ENCODE measurements around the gene MISP. TPM values are rescaled to one million over a fixed set of nuclear protein-coding genes. Genes with fewer than 3 reads are reported as not detected.
"Not testable (repeated sequence)": the region's sequence is repeated elsewhere in the genome, so short reads cannot be mapped to it uniquely, and the experiment has no call there.

Gene MISP
- total RNA-seq, 5 donors from 2014 or later (not counting 1 experiment from before 2014, with no cell fraction given) = 0.10 to 0.16 (median 0.15) TPM; not detected in 2

GRCh38 chr19:738509-739128 lies 12.3 kb upstream of the MISP start:
- 81% methylated on average over 23 of the region's 23 CpGs for WGBS (ENCODE audit: insufficient coverage)
- H3K27me3 Mint-ChIP-seq = peaks cover 0 to 2% of the 10 kb centered on the region in 2 donors
- H3K4me3 ChIP-seq (ENCODE audit: control insufficient read depth in 1 of 2, extremely low read depth in 1 of 2, low read length in 1 of 2) = no peak overlapping the region
- ATAC-seq (replicated peaks in 1 of 4) = no peak
- peaks cover 0 to 43% of the 10 kb centered on the region in 2 experiments for H3K27me3 ChIP-seq (replicated peaks in 1 of 2; ENCODE audit: control insufficient read depth in 2 of 2, extremely low read depth in 1 of 2, insufficient read depth in 2 of 2, low read length in 1 of 2)
- H3K4me1 Mint-ChIP-seq = peaks cover 4 to 12% (median 4%) of the 10 kb centered on the region in 3 donors
- H3K9me3 Mint-ChIP-seq = no peaks in the 10 kb centered on the region
- ChIA-PET CTCF (no interaction called here), POLR2A (no interaction called here)
- H3K36me3 ChIP-seq (ENCODE audit: control insufficient read depth in 2 of 2, extremely low read depth in 1 of 2, insufficient read depth in 1 of 2, low read length in 1 of 2) = no peaks in the 10 kb centered on the region
- DNase-seq = no peak
- no peak overlapping the region for H3K27ac ChIP-seq (ENCODE audit: low read length)
- H3K4me3 Mint-ChIP-seq = no peak overlapping the region
- H3K9me3 ChIP-seq = no peaks in the 10 kb centered on the region
- no peaks in the 10 kb centered on the region for H3K36me3 Mint-ChIP-seq
- H3K27ac Mint-ChIP-seq = no peak overlapping the region
- H3K4me1 ChIP-seq (ENCODE audit: control insufficient read depth in 1 of 2, extremely low read depth in 1 of 2, insufficient read depth in 2 of 2, low read length in 2 of 2) = peaks cover 0 to 9% of the 10 kb centered on the region in 2 experiments

- Histone ChIP-seq H3K27me3 (replicated peaks in 1 of 2; ENCODE audit: control insufficient read depth in 2 of 2, extremely low read depth in 1 of 2, insufficient read depth in 2 of 2, low read length in 1 of 2) (peaks cover 0 to 43% of the 10 kb centered on the region in 2 experiments), H3K4me1 (ENCODE audit: control insufficient read depth in 1 of 2, extremely low read depth in 1 of 2, insufficient read depth in 2 of 2, low read length in 2 of 2) (peaks cover 0 to 5% of the 10 kb centered on the region in 2 experiments), H3K36me3 (ENCODE audit: control insufficient read depth in 2 of 2, extremely low read depth in 1 of 2, insufficient read depth in 1 of 2, low read length in 1 of 2) (no peaks in the 10 kb centered on the region), H3K27ac (ENCODE audit: low read length) (no peak overlapping the region), H3K4me3 (ENCODE audit: control insufficient read depth in 1 of 2, extremely low read depth in 1 of 2, low read length in 1 of 2) (no peak overlapping the region), H3K9me3 (no peaks in the 10 kb centered on the region)
- Mint-ChIP-seq H3K4me1 (peaks cover 0 to 6% (median 0%) of the 10 kb centered on the region in 3 donors), H3K4me3 (no peak overlapping the region), H3K9me3 (no peaks in the 10 kb centered on the region), H3K36me3 (no peaks in the 10 kb centered on the region), H3K27ac (no peak overlapping the region), H3K27me3 (peaks cover 0 to 2% of the 10 kb centered on the region in 2 donors)
- CTCF ChIA-PET = no interaction called here
- 90% methylated on average over 32 of the region's 36 CpGs for WGBS (ENCODE audit: insufficient coverage)
- DNase-seq (no peak), ATAC-seq (replicated peaks in 1 of 4) (no peak)
- POLR2A ChIA-PET = no interaction called here
Observed at GRCh38 chr19:739998-740715, 10.8 kb upstream of the MISP start.

GRCh38 chr19:740816-741505 lies 10.0 kb upstream of the MISP start:
- WGBS (ENCODE audit: insufficient coverage) = 91% methylated on average over 9 of the region's 16 CpGs
- H3K9me3 ChIP-seq; H3K27ac ChIP-seq (ENCODE audit: low read length); H3K36me3 Mint-ChIP-seq; H3K4me3 Mint-ChIP-seq; H3K9me3 Mint-ChIP-seq; H3K27ac Mint-ChIP-seq; H3K4me1 ChIP-seq (ENCODE audit: control insufficient read depth in 1 of 2, extremely low read depth in 1 of 2, insufficient read depth in 2 of 2, low read length in 2 of 2); H3K36me3 ChIP-seq (ENCODE audit: control insufficient read depth in 2 of 2, extremely low read depth in 1 of 2, insufficient read depth in 1 of 2, low read length in 1 of 2); CTCF ChIA-PET; H3K4me1 Mint-ChIP-seq; H3K4me3 ChIP-seq (ENCODE audit: control insufficient read depth in 1 of 2, extremely low read depth in 1 of 2, low read length in 1 of 2); DNase-seq; H3K27me3 Mint-ChIP-seq; POLR2A ChIA-PET; ATAC-seq (replicated peaks in 1 of 4): not testable (repeated sequence)
- peaks cover 0 to 43% of the 10 kb centered on the region in 2 experiments for H3K27me3 ChIP-seq (replicated peaks in 1 of 2; ENCODE audit: control insufficient read depth in 2 of 2, extremely low read depth in 1 of 2, insufficient read depth in 2 of 2, low read length in 1 of 2)

GRCh38 chr19:741506-742131 lies 9.3 kb upstream of the MISP start:
- Mint-ChIP-seq H3K9me3 (no peaks in the 10 kb centered on the region), H3K4me3 (no peak overlapping the region), H3K36me3 (no peaks in the 10 kb centered on the region), H3K27me3 (peaks cover 0 to 2% of the 10 kb centered on the region in 2 donors), H3K4me1 (peaks cover 0 to 6% (median 0%) of the 10 kb centered on the region in 3 donors), H3K27ac (no peak overlapping the region)
- ATAC-seq (replicated peaks in 1 of 4) (peak in 2 of 4 experiments; percentile 29 to 40), DNase-seq (peak in 1 of 35 experiments; percentile 24)
- Histone ChIP-seq H3K36me3 (ENCODE audit: control insufficient read depth in 2 of 2, extremely low read depth in 1 of 2, insufficient read depth in 1 of 2, low read length in 1 of 2) (no peaks in the 10 kb centered on the region), H3K4me3 (ENCODE audit: control insufficient read depth in 1 of 2, extremely low read depth in 1 of 2, low read length in 1 of 2) (no peak overlapping the region), H3K27ac (ENCODE audit: low read length) (no peak overlapping the region), H3K4me1 (ENCODE audit: control insufficient read depth in 1 of 2, extremely low read depth in 1 of 2, insufficient read depth in 2 of 2, low read length in 2 of 2) (peaks cover 0 to 5% of the 10 kb centered on the region in 2 experiments), H3K27me3 (replicated peaks in 1 of 2; ENCODE audit: control insufficient read depth in 2 of 2, extremely low read depth in 1 of 2, insufficient read depth in 2 of 2, low read length in 1 of 2) (peaks cover 0 to 41% of the 10 kb centered on the region in 2 experiments), H3K9me3 (no peaks in the 10 kb centered on the region)
- ChIA-PET POLR2A (no interaction called here), CTCF (no interaction called here)
- WGBS (ENCODE audit: insufficient coverage) = 80% methylated on average over 11 of the region's 19 CpGs

- Mint-ChIP-seq H3K36me3 (no peaks in the 10 kb centered on the region), H3K4me3 (no peak overlapping the region), H3K4me1 (no peaks in the 10 kb centered on the region), H3K27ac (no peak overlapping the region), H3K27me3 (no peaks in the 10 kb centered on the region), H3K9me3 (no peaks in the 10 kb centered on the region)
- H3K4me3 ChIP-seq (ENCODE audit: control insufficient read depth in 1 of 2, extremely low read depth in 1 of 2, low read length in 1 of 2) = no peak overlapping the region
- no peaks in the 10 kb centered on the region for H3K9me3 ChIP-seq
- WGBS (ENCODE audit: insufficient coverage) = 94% methylated on average over 18 of the region's 24 CpGs
- ChIA-PET CTCF (no interaction called here), POLR2A (no interaction called here)
- DNase-seq (no peak), ATAC-seq (replicated peaks in 1 of 4) (no peak)
- no peak overlapping the region for H3K27ac ChIP-seq (ENCODE audit: low read length)
- H3K36me3 ChIP-seq (ENCODE audit: control insufficient read depth in 2 of 2, extremely low read depth in 1 of 2, insufficient read depth in 1 of 2, low read length in 1 of 2) = no peaks in the 10 kb centered on the region
- H3K27me3 ChIP-seq (replicated peaks in 1 of 2; ENCODE audit: control insufficient read depth in 2 of 2, extremely low read depth in 1 of 2, insufficient read depth in 2 of 2, low read length in 1 of 2) = peaks cover 0 to 32% of the 10 kb centered on the region in 2 experiments
- H3K4me1 ChIP-seq (ENCODE audit: control insufficient read depth in 1 of 2, extremely low read depth in 1 of 2, insufficient read depth in 2 of 2, low read length in 2 of 2) = peaks cover 0 to 3% of the 10 kb centered on the region in 2 experiments
Observed at GRCh38 chr19:742540-743075, 8.3 kb upstream of the MISP start.

GRCh38 chr19:743168-743687 lies 7.7 kb upstream of the MISP start:
- DNase-seq = no peak
- Mint-ChIP-seq H3K4me1 (no peaks in the 10 kb centered on the region), H3K4me3 (no peak overlapping the region), H3K27me3 (no peaks in the 10 kb centered on the region), H3K9me3 (no peaks in the 10 kb centered on the region), H3K36me3 (no peaks in the 10 kb centered on the region), H3K27ac (no peak overlapping the region)
- Histone ChIP-seq H3K27me3 (replicated peaks in 1 of 2; ENCODE audit: control insufficient read depth in 2 of 2, extremely low read depth in 1 of 2, insufficient read depth in 2 of 2, low read length in 1 of 2) (peaks cover 0 to 33% of the 10 kb centered on the region in 2 experiments), H3K4me3 (ENCODE audit: control insufficient read depth in 1 of 2, extremely low read depth in 1 of 2, low read length in 1 of 2) (no peak overlapping the region), H3K9me3 (no peaks in the 10 kb centered on the region), H3K4me1 (ENCODE audit: control insufficient read depth in 1 of 2, extremely low read depth in 1 of 2, insufficient read depth in 2 of 2, low read length in 2 of 2) (no peaks in the 10 kb centered on the region), H3K27ac (ENCODE audit: low read length) (no peak overlapping the region), H3K36me3 (ENCODE audit: control insufficient read depth in 2 of 2, extremely low read depth in 1 of 2, insufficient read depth in 1 of 2, low read length in 1 of 2) (no peaks in the 10 kb centered on the region)
- ChIA-PET POLR2A (interaction anchor here in 1 of 2 donors (0.5 kb wide), 1 partner anchor 80 kb away, joined by 4 read pairs; the partner anchor contains the start of gene RNF126), CTCF (no interaction called here)
- no peak for ATAC-seq (replicated peaks in 1 of 4)
- WGBS (ENCODE audit: insufficient coverage) = 97% methylated on average over 8 of the region's 13 CpGs

Measured in T-cell (primary cell).